HUDEP-2 (cell line): ENCODE data around the gene C13orf46.

Experiments used
- DNase-seq, 76 experiments: peaks; one replicate each; lab custom pipeline; 2025; ENCODE audit not compliant: unreplicated experiment in 76 of 76; lab: John Stamatoyannopoulos, UW

C13orf46 gene

GRCh38 chr13:113927661-113928581 is 46.0 kb downstream of the C13orf46 start:
- DNase-seq, result no peak

DNA sequence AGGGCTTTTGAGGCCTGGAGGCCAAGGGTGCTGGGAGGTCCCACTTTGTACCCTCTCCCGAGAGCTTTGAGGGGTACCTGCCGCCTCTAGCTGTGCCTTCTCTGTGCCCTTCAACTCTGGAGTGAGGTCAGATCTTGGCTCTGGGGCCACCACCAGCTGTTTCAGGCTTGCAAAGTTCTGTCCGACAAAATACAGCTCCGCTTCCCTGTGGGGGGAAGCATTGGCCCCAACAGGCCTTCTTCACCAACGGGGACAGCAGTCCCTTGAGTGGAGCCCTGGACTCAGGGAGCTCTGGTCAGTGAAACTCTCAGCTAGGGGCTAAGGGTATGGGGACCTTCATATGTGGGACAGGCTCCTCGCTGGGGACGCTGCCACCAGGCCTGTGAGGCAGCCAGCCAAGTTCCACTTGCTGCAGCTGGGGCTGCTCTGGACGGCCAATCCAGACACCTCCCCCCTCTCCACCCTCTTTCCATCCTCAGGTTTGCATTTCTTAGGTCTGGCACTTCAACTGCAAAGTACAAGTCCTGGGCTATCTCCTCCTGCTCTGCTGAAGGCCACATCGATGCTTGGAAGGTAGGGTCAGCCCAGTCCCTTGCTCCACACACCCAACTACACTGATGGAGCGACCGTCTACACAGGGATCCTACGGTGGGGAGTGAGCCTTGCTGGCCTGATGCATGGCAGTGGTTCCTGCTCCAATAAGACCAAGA is 46.8 kb downstream of the C13orf46 start:
- DNase-seq, result no peak

- no peak for DNase-seq
Measured at GRCh38 chr13:113926301-113926761, 47.5 kb downstream of the C13orf46 start.

DNA sequence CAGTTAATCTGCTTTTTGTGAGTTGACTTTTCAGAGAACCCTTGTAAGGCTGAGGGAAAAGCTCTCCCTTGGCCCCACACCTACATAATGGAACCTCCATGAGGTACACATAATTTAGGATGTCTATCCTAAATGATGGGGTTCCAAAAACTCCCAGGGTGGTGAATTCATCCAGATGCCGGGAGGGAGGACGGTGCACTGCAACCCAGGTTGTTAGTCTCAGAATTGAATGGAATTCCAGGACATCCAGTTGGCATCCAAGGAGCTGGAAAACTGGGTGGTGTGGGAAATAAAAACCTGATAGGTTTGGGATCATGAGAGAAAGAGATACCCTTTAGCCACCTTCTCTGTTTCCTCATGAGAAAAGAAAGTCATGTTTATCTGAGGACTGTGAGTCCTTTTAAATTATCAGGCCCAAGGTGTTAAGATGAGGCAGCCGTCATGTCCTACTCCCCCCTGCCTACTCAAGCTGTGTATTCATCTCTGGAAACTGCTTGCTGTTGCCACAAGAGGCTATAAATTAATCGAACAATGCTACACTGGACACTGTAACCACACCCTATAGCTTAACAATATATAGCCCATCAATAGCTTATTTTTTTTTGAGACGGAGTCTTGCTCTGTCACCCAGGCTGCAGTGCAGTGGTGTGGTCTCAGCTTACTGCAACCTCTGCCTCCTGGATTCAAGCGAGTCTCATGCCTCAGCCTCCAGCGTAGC is 49.5 kb downstream of the C13orf46 start:
- DNase-seq, result no peak

GRCh38 chr13:113923376-113924063 is 50.4 kb downstream of the C13orf46 start:
- no peak for DNase-seq

GRCh38 chr13:113922412-113923118 is 51.3 kb downstream of the C13orf46 start:
- no peak for DNase-seq

DNA sequence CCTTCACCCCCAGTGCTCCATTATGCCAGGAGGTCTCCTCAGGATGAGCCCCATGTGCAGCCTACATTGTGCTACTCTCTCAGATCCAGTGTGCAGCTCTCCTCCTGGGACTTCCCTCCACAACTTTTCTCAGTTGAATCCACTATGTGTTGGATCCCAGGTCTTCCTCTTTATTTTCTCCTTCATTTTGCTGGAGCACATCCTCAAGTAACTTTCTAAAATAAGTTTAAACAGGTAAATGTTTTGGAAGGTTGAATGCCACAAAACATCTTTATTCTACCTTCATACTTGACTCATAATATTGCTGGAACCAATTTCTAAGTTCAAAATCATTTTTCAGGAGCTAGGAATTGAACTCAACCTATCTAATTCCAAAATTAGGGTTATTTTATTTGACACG is 52.1 kb downstream of the C13orf46 start:
- no peak for DNase-seq

DNA sequence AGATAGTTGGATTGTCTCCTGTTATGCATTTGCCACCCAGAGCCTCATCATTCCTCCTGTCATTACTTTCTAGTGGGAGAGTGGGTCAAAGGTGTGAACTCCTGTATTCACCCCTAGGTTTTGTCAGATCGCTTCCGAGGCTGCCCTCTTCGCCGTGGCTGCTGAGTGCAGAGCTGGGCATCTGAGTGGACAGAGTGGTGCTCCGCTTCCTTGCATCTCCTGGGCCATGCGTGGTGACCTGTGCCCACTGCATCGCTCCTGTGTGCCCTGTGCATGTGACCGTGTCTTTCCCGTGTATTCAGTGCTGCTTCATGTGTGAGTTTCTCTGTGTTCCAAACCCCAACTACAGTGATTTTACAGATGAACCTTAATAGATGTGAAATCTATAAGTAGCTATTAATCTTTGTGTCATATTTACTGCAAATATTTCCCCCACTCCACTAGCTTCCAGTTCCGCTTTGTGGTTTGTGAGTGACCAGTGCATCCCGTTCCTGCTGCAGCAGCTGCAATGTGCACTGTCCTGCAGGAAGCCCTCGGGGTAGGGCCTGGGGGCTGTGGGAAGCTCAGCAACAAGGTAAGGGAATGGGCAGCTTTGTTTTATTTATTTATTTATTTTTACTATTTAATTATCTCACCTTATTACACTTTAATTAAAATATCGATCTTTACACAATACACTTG is 53.1 kb downstream of the C13orf46 start:
- no peak for DNase-seq

DNA sequence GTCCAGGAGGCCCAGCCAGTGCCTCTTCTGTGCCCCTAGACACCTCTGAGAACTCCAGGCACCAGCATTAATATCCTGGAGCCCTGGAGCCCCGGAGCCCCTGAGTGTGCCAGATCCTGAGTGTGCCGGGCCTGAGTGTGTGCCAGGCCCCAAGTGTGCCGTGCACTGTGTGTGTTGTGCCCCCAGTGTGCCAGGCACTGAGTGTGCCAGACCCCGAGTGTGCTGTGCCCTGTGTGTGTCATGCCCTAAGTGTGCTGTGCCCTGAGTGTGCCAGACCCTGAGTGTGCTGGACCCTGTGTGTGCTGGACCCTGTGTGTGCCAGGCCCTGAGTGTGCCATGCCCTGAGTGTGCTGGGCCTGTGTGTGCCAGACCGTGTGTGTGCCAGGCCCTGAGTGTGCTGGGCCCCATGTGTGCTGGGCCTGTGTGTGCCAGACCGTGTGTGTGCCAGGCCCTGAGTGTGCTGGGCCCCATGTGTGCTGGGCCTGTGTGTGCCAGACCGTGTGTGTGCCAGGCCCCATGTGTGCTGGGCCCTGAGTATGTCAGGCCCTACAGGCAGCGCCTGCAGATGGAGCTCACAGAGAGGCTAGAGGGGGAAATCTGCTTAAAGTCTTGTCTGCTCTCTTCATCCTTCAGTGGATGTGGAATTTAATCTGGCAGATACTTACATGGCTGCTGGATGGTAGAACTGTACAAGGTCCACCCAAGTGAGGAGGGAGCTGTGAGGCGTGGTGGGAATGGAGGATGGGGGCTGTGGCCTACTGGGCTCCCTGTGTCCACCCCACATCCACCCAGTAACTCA is 53.9 kb downstream of the C13orf46 start:
- no peak for DNase-seq

DNA sequence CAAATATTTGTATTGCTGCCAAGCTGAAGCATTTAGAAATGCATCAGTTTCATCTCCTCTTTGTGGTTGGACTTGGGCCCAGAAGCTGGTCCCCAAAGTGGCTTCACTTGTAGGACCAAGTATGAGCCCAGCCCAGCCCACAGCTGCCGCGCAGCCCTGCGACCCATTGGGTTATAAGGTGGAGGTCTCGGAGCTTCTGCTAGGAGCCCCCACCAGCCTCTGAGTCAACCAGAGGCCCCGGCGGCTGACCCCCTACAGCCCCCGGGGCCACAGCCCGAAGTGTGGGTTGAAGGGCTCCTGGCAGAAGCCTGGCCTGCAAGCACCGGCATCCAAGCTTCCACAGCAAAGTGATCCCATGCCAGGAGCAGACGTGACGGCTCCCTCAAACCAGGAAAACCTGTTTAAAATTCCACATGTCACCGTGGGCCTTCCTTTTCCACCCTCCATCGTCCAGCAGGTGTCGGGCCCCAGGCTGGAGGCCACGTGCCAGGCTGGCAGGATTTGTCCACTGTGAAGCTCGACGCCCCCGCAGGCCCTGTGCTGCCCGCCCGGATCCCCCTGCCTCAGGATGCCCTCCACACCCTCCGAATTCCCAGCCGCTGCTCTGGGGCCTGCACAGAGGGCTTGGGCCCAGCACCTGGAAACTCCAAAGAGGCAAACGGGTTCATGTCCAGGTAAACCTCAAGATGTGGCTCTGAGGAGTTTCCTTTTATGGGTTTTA is 54.7 kb downstream of the C13orf46 start:
- no peak for DNase-seq

DNA sequence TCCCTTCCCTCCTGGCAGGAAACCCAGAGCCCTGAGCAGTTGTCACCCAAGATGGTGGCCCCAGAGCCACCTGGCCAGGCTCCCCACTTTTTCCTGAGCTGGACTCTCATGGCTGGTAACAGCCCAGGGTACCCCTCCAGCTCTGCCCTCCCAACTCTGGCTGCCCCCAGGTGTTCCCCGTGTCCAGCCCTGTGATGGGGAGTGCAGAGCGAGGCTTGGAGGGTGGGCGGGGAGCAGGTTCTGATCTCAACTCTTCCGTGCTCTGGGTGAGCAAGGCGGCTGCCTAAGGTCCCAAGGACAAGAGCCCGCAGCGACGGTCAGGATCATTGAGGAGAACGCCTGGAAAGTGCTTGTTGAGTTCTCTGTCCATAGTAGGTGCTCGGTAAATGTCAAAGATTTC is 55.3 kb downstream of the C13orf46 start:
- no peak for DNase-seq

DNA sequence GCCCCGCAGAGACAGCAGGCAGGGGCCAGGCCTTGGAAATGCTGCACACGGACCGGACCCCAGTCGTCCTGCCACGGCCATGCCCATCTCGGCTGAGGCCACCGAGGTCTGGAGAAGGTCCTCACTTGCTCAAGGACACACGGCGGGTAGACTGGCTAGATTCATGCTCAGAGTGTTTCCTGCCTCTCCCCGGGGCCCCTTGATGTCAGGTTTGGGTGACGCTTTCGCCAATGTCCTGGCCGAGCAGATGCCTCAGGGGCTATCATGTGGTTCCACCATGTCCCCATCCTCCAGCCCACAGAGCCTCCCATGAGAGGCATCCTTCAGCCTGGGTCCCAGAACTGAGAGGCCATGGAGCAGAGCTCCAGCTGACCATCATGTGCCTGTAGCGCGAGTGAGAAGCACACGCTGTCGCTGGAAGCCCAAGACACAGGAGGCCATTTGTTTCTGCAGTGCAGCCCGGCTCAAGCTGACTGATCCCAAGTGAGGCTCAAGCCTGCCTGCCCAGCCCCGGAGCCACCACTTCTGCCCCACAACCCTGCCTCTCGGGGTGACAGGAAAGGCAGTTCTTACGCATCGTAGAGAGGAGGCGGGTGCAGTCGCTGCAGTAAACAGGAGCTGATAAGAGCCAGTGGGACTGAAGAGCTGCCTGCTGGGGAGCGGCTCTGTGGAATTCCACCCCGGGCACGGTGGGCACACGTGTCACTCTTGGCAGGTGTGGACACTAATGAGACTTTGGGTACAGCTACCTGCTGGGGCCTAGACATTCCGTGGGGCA is 56.1 kb downstream of the C13orf46 start:
- no peak for DNase-seq

- DNase-seq, result no peak
Measured at GRCh38 chr13:113917096-113917495, 56.8 kb downstream of the C13orf46 start.

GRCh38 chr13:113916330-113916815 is 57.5 kb downstream of the C13orf46 start:
- no peak for DNase-seq

GRCh38 chr13:113915786-113916329 is 58.0 kb downstream of the C13orf46 start:
- no peak for DNase-seq

GRCh38 chr13:113915012-113915763 is 58.7 kb downstream of the C13orf46 start:
- no peak for DNase-seq
